ENCODE data around the gene PGBD5. TPM values are rescaled to one million over a fixed set of nuclear protein-coding genes. Genes with fewer than 3 reads are reported as not detected.

Gene PGBD5
- total RNA-seq, 5 donors from 2014 or later (not counting 1 experiment from before 2014, with no cell fraction given): 0.03 to 0.09 (median 0.09) TPM; not detected in 2

GRCh38 chr1:230300322-230301301 is 125.5 kb downstream of the PGBD5 start:
- Mint-ChIP-seq H3K36me3 (no peaks in the 10 kb centered on the region), H3K27ac (no peak overlapping the region), H3K27me3 (no peaks in the 10 kb centered on the region), H3K9me3 (no peaks in the 10 kb centered on the region), H3K4me3 (no peak overlapping the region), H3K4me1 (no peaks in the 10 kb centered on the region)
- H3K4me3 ChIP-seq (ENCODE audit: control insufficient read depth in 1 of 2, extremely low read depth in 1 of 2, low read length in 1 of 2): no peak overlapping the region
- DNase-seq (no peak), ATAC-seq (replicated peaks in 1 of 4) (no peak)
- H3K27me3 ChIP-seq (replicated peaks in 1 of 2; ENCODE audit: control insufficient read depth in 2 of 2, extremely low read depth in 1 of 2, insufficient read depth in 2 of 2, low read length in 1 of 2): peaks cover 0 to 13% of the 10 kb centered on the region in 2 experiments
- POLR2A ChIA-PET: interaction anchor here in 1 of 2 donors (0.6 kb wide), 1 partner anchor 1049 kb away, joined by 3 read pairs; no protein-coding TSS in a partner anchor
- no peaks in the 10 kb centered on the region for H3K4me1 ChIP-seq (ENCODE audit: control insufficient read depth in 1 of 2, extremely low read depth in 1 of 2, insufficient read depth in 2 of 2, low read length in 2 of 2)
- H3K27ac ChIP-seq (ENCODE audit: low read length): no peak overlapping the region
- WGBS (ENCODE audit: insufficient coverage): 59% methylated on average over 3 of the region's 26 CpGs
- CTCF ChIA-PET: no interaction called here
- H3K9me3 ChIP-seq: no peaks in the 10 kb centered on the region
- no peaks in the 10 kb centered on the region for H3K36me3 ChIP-seq (ENCODE audit: control insufficient read depth in 2 of 2, extremely low read depth in 1 of 2, insufficient read depth in 1 of 2, low read length in 1 of 2)

GRCh38 chr1:230299191-230300006 is 126.7 kb downstream of the PGBD5 start:
- no peak for DNase-seq
- WGBS (ENCODE audit: insufficient coverage): 73% methylated on average over 11 of the region's 15 CpGs
- no peak overlapping the region for H3K27ac ChIP-seq (ENCODE audit: low read length)
- H3K9me3 Mint-ChIP-seq: no peaks in the 10 kb centered on the region
- ATAC-seq (replicated peaks in 1 of 4): no peak
- CTCF ChIA-PET: no interaction called here
- H3K36me3 Mint-ChIP-seq: no peaks in the 10 kb centered on the region
- no peaks in the 10 kb centered on the region for H3K4me1 ChIP-seq (ENCODE audit: control insufficient read depth in 1 of 2, extremely low read depth in 1 of 2, insufficient read depth in 2 of 2, low read length in 2 of 2)
- no peaks in the 10 kb centered on the region for H3K4me1 Mint-ChIP-seq
- no peak overlapping the region for H3K4me3 Mint-ChIP-seq
- H3K9me3 ChIP-seq: no peaks in the 10 kb centered on the region
- no peak overlapping the region for H3K4me3 ChIP-seq (ENCODE audit: control insufficient read depth in 1 of 2, extremely low read depth in 1 of 2, low read length in 1 of 2)
- H3K27me3 ChIP-seq (replicated peaks in 1 of 2; ENCODE audit: control insufficient read depth in 2 of 2, extremely low read depth in 1 of 2, insufficient read depth in 2 of 2, low read length in 1 of 2): peaks cover 0 to 13% of the 10 kb centered on the region in 2 experiments
- no peak overlapping the region for H3K27ac Mint-ChIP-seq
- H3K36me3 ChIP-seq (ENCODE audit: control insufficient read depth in 2 of 2, extremely low read depth in 1 of 2, insufficient read depth in 1 of 2, low read length in 1 of 2): no peaks in the 10 kb centered on the region
- H3K27me3 Mint-ChIP-seq: peaks cover 0 to 6% of the 10 kb centered on the region in 2 donors
- POLR2A ChIA-PET: no interaction called here

GRCh38 chr1:230295367-230295766 is 130.8 kb downstream of the PGBD5 start:
- H3K27me3 ChIP-seq (replicated peaks in 1 of 2; ENCODE audit: control insufficient read depth in 2 of 2, extremely low read depth in 1 of 2, insufficient read depth in 2 of 2, low read length in 1 of 2): peaks cover 0 to 20% of the 10 kb centered on the region in 2 experiments
- CTCF ChIA-PET: no interaction called here
- H3K9me3 ChIP-seq: no peaks in the 10 kb centered on the region
- Mint-ChIP-seq H3K36me3 (no peaks in the 10 kb centered on the region), H3K9me3 (no peaks in the 10 kb centered on the region), H3K27me3 (peaks cover 12 to 32% of the 10 kb centered on the region in 2 donors), H3K27ac (no peak overlapping the region), H3K4me1 (peaks cover 3 to 12% (median 6%) of the 10 kb centered on the region in 3 donors), H3K4me3 (no peak overlapping the region)
- 89% methylated on average over 1 of the region's 3 CpGs for WGBS (ENCODE audit: insufficient coverage)
- ATAC-seq (replicated peaks in 1 of 4) (no peak), DNase-seq (no peak)
- POLR2A ChIA-PET: no interaction called here
- no peaks in the 10 kb centered on the region for H3K36me3 ChIP-seq (ENCODE audit: control insufficient read depth in 2 of 2, extremely low read depth in 1 of 2, insufficient read depth in 1 of 2, low read length in 1 of 2)
- H3K4me3 ChIP-seq (ENCODE audit: control insufficient read depth in 1 of 2, extremely low read depth in 1 of 2, low read length in 1 of 2): no peak overlapping the region
- H3K27ac ChIP-seq (ENCODE audit: low read length): no peak overlapping the region
- H3K4me1 ChIP-seq (ENCODE audit: control insufficient read depth in 1 of 2, extremely low read depth in 1 of 2, insufficient read depth in 2 of 2, low read length in 2 of 2): no peaks in the 10 kb centered on the region

- WGBS (ENCODE audit: insufficient coverage): 70% methylated on average over 5 of the region's 7 CpGs
- ATAC-seq (replicated peaks in 1 of 4) (no peak), DNase-seq (no peak)
- no peak overlapping the region for H3K27ac Mint-ChIP-seq
- Histone ChIP-seq H3K36me3 (ENCODE audit: control insufficient read depth in 2 of 2, extremely low read depth in 1 of 2, insufficient read depth in 1 of 2, low read length in 1 of 2) (no peaks in the 10 kb centered on the region), H3K9me3 (no peaks in the 10 kb centered on the region), H3K27me3 (replicated peaks in 1 of 2; ENCODE audit: control insufficient read depth in 2 of 2, extremely low read depth in 1 of 2, insufficient read depth in 2 of 2, low read length in 1 of 2) (peaks cover 0 to 26% of the 10 kb centered on the region in 2 experiments), H3K4me3 (ENCODE audit: control insufficient read depth in 1 of 2, extremely low read depth in 1 of 2, low read length in 1 of 2) (no peak overlapping the region), H3K27ac (ENCODE audit: low read length) (no peak overlapping the region), H3K4me1 (ENCODE audit: control insufficient read depth in 1 of 2, extremely low read depth in 1 of 2, insufficient read depth in 2 of 2, low read length in 2 of 2) (no peaks in the 10 kb centered on the region)
- ChIA-PET CTCF (no interaction called here), POLR2A (no interaction called here)
- H3K9me3 Mint-ChIP-seq: no peaks in the 10 kb centered on the region
- H3K27me3 Mint-ChIP-seq: peaks cover 12 to 32% of the 10 kb centered on the region in 2 donors
- H3K36me3 Mint-ChIP-seq: no peaks in the 10 kb centered on the region
- H3K4me3 Mint-ChIP-seq: no peak overlapping the region
- H3K4me1 Mint-ChIP-seq: peaks cover 3 to 12% (median 6%) of the 10 kb centered on the region in 3 donors
These were observed 132.8 kb downstream of the PGBD5 start for GRCh38 chr1:230293390-230293700.

GRCh38 chr1:230292689-230293389 is 133.3 kb downstream of the PGBD5 start:
- Mint-ChIP-seq H3K27ac (no peak overlapping the region), H3K27me3 (peaks cover 12 to 32% of the 10 kb centered on the region in 2 donors), H3K36me3 (no peaks in the 10 kb centered on the region), H3K4me1 (peaks cover 3 to 12% (median 6%) of the 10 kb centered on the region in 3 donors), H3K9me3 (no peaks in the 10 kb centered on the region), H3K4me3 (no peak overlapping the region)
- ATAC-seq (replicated peaks in 1 of 4) (no peak), DNase-seq (no peak)
- POLR2A ChIA-PET: no interaction called here
- no peak overlapping the region for H3K4me3 ChIP-seq (ENCODE audit: control insufficient read depth in 1 of 2, extremely low read depth in 1 of 2, low read length in 1 of 2)
- no peaks in the 10 kb centered on the region for H3K9me3 ChIP-seq
- H3K27ac ChIP-seq (ENCODE audit: low read length): no peak overlapping the region
- WGBS (ENCODE audit: insufficient coverage): 93% methylated on average over 9 of the region's 12 CpGs
- CTCF ChIA-PET: interaction anchor here in 1 of 2 donors (0.5 kb wide), 1 partner anchor 31 kb away, joined by 3 read pairs; no protein-coding TSS in a partner anchor
- no peaks in the 10 kb centered on the region for H3K36me3 ChIP-seq (ENCODE audit: control insufficient read depth in 2 of 2, extremely low read depth in 1 of 2, insufficient read depth in 1 of 2, low read length in 1 of 2)
- H3K4me1 ChIP-seq (ENCODE audit: control insufficient read depth in 1 of 2, extremely low read depth in 1 of 2, insufficient read depth in 2 of 2, low read length in 2 of 2): no peaks in the 10 kb centered on the region
- H3K27me3 ChIP-seq (replicated peaks in 1 of 2; ENCODE audit: control insufficient read depth in 2 of 2, extremely low read depth in 1 of 2, insufficient read depth in 2 of 2, low read length in 1 of 2): peaks cover 0 to 26% of the 10 kb centered on the region in 2 experiments

Data from T-cell (primary cell).